ENCODE measurements around the gene CDH18.
"Not testable (repeated sequence)": the region's sequence is repeated elsewhere in the genome, so short reads cannot be mapped to it uniquely, and the experiment has no call there.

The CDH18 gene

GRCh38 chr5:19790829-19791466, 197.1 kb downstream of the CDH18 start:
- no peak overlapping the region for H3K4me3 ChIP-seq (ENCODE audit: low read length)
- DNase-seq (ENCODE audit: low read depth): no peak

GRCh38 chr5:19782566-19782965, 205.4 kb downstream of the CDH18 start:
- TF ChIP-seq CTCF (conservative IDR thresholded peaks at IDR 0.05; ENCODE audit: low read depth, low read length): no peak
- H3K4me3 ChIP-seq (ENCODE audit: low read length): no peak overlapping the region
- no peak for DNase-seq (ENCODE audit: low read depth)

More at GRCh38 chr5:19790829-19791466, 197.1 kb downstream of the CDH18 start:
- no peak for TF ChIP-seq CTCF (conservative IDR thresholded peaks at IDR 0.05; ENCODE audit: low read depth, low read length)

GRCh38 chr5:19777363-19777762, 210.6 kb downstream of the CDH18 start:
- no peak for TF ChIP-seq CTCF (conservative IDR thresholded peaks at IDR 0.05; ENCODE audit: low read depth, low read length)
- DNase-seq (ENCODE audit: low read depth): no peak
- no peak overlapping the region for H3K4me3 ChIP-seq (ENCODE audit: low read length)

- not testable (repeated sequence) for H3K4me3 ChIP-seq (ENCODE audit: low read length); DNase-seq (ENCODE audit: low read depth)
These were observed 211.1 kb downstream of the CDH18 start for GRCh38 chr5:19776886-19777285.

GRCh38 chr5:19771174-19771835, 216.7 kb downstream of the CDH18 start:
- TF ChIP-seq CTCF (conservative IDR thresholded peaks at IDR 0.05; ENCODE audit: low read depth, low read length): no peak
- DNase-seq (ENCODE audit: low read depth): peak; percentile 33
- no peak overlapping the region for H3K4me3 ChIP-seq (ENCODE audit: low read length)

GRCh38 chr5:19770396-19770795, 217.6 kb downstream of the CDH18 start:
- no peak overlapping the region for H3K4me3 ChIP-seq (ENCODE audit: low read length)
- peak; percentile 60 for DNase-seq (ENCODE audit: low read depth)
- TF ChIP-seq CTCF (conservative IDR thresholded peaks at IDR 0.05; ENCODE audit: low read depth, low read length): no peak

GRCh38 chr5:19767987-19768386, 220.0 kb downstream of the CDH18 start:
- DNase-seq (ENCODE audit: low read depth): no peak
- no peak overlapping the region for H3K4me3 ChIP-seq (ENCODE audit: low read length)
- TF ChIP-seq CTCF (conservative IDR thresholded peaks at IDR 0.05; ENCODE audit: low read depth, low read length): no peak
